Stimulated activated CD4-positive, alpha-beta T cell treated with anti-CD3 and anti-CD28 coated beads, Interleukin-15, amount 100 ng/mL, for 24 hours (primary cell): ENCODE results near the gene MYEOV.

ENCODE experiments used
- DNase-seq: peaks from one replicate; pipeline ENCODE4 v3.0.0-alpha.2; 2020

MYEOV gene

DNA sequence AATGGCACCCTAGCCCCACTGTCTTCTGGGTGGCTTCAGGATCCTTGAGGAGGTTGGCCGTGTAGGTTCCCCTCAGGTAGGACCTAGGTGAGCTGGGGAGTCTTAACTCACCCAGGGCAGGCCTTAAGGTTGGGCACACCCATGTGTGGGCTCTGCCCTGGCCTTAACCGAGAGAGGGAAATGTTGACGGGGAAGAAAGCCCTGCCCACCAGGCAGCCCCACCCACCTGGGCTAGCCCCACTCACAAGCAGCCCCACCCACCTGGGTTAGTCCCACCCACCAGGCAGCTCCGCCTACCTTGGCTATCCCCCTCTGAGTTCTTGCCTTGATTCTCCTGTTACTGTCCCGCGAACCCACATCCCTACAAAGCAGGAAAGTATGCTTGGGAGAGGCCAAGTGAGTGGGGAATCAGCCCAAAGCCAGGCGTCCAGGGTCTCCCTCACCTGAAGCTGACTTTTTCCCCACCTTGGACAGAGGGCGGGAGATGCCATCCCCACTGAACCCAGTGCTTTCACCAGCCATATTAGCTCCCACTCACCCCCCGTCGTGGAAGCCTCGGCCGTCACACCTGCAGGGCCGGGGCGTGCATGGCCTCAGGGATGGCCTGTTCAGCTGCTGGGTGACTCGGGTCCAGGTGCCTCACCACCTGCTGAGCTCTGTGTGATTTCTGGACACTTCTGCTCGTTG, at the start of gene MYEOV:
Gene MYEOV (plus strand): TSS at position 337 of the 687 bp plus-strand sequence. CDS start 1,200 bp downstream, outside the sequence.
- peak; percentile 68 for DNase-seq

DNA sequence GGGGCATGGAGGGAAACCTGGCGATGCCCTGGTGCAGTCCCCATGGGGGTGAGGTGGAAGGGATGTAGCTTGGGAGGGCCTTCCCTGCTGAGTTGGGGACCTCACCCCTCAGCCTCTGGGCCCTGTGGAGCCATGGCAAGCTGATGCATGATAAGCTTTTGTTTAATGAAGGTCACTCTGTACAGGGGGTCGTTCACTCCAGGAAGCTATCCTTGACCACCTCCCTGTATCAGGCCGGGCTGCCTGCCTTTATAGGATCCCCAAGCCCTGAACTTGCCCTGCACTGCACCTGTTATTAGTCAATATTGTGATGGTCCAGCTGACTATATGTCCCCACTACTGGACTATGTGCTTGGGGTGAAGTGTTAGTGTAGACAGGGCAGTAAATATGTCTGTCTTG, 49.7 kb upstream of the MYEOV start:
- DNase-seq, result no peak

DNA sequence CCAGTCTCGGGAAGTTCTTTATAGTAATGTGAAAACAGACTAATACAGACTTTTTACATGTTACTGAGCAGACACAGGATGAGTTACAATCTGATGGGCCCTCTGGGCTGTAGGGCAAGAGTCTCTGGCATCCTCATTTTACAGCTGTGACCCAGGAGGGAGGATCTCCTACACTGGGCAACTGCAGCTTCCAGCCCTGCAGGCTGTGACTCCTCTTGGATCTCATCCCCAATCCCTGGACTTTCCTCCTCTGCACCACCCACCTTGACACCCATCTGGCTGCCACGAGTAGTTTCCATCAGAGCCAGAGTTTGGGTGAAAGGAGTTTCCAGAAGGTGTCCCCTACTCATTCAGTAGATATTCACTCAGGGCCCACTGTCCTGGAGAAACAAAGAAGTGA, 48.9 kb upstream of the MYEOV start:
- DNase-seq, result no peak

DNA sequence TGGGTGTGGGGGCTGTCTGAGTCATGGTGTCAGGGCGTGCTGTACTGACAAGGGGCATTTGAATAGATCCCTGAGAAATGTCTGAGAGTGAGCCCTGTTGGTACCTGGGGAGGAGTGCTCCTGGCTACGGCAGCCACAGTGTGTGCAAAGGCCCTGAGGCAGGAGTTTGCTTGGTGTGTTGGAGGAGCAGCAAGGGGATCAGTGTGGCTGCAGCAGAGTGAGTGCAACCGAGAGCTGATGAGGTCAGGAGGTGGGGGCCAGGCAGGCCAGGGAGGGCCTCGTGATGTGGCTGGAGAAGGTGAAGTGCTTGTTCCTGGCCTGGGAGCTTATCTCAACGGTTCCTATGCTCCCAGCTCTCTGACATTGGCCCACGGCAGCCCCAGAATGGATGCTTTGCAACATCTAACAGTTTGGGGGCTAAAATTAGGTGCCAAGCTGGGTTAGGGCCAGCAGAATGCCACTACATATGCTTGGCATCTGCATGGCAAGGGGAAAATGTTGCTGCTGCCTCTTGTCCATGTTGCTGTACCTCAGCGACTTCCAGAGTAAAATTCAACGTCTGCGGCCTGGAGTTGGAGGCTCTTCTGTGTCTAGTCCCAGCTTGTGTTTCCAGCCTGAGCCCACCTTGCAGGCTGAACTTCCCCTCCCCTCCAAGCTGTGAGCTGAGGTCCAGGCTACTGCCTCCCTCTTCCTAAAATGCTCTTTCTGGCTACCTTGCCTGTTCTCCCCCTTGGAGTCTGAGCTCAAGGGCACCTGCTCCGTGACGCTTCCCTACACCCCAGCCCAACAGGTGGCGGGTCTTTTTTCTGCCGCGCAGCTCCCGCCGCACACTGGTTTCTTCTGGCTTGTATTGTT, 48.2 kb upstream of the MYEOV start:
- no peak for DNase-seq

DNA sequence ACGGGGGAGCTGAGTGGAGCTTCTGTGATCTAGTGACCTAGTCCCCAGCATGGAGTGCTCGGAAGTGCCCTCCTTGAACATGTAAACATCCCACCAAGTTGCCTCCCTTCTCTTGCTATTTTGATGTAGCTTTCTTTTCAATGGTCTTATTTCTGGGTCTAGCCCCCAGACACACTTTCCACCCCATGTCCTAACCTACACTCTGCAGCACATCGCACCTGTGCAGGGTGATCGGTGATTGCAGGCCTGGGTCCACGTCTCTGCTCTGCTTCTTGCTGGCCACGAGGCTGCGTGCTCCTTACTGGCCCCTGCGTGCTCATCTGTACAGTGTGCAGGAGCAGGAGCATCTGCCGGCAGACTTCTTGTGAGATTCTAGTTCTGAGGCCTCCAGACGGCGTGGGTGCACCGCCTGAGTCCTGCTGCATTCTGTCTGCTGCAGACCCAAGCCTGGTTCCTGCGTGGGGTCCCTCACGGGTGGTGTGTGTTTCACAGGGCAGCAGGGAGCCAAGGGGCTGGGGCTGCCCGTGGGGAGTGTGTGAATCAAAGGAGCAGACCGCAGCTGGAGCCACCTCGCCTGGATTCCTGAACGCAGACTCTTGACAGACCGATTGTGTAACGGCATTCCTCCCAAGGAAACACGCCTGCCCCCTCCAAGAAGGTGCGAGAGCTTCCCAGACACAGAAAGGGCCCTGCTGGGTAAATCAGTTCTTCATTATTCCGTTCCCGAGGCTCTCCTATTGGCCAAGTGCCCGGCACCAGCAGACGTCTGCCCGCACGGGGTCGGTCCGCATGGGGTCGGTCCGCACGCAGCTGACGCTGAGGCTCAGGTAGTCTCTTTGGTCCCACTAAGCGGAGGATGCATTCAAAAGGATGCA, 44.4 kb upstream of the MYEOV start:
- DNase-seq, result no peak

DNA sequence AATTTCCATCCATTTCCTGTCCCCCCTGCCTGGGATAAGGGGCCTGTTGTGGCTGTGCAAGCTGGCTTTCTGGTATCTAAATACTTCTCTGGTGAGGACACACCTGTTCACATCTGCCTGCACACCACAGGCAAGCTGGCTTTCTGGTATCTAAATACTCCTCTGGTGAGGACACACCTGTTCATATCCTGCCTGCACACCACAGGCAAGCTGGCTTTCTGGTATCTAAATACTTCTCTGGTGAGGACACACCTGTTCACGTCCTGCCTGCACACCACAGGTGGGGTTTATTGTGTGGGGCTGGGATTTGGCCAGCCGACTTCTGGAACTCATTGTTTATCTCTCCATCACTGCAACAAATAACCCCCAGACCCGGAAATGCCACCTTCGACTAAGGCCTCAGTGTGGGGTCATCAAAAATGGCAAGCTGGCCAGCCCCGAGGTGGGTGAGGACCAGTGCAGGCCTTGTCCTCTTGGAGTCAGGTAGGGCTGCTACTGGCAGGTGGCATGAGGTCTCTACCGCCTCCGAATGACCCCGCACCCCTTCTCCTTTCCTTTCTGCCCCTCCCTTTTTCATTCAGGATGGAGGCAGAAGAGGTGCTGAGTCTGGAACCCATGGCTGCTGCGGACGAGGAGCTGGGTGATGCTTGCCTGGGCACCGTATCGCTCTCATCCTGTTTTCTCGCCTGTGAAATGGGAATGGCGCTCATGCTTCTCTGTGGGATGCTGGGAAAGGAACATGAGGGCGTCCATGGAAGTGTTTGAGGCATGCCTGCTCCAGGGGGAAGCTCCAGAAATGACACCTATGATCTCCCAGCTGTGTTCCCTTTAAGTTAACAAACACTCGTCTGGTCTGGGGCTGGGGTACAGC, 43.5 kb upstream of the MYEOV start:
- DNase-seq, result no peak

DNA sequence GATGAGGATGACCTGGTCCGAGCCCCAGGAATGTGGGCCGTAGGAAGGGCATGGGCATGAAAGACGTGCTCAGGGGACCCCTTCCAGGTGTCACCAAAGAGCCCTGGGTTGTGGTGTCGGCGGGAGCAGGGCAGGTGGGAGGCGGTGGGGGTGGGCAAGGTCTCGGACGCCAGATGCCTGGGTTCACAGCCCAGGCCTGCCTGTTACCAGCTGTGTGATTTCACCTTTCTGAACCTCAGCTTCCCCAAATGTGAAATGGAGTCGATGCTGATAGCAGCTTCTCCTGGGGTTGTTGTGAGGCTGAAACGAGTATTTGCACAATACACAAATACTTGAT, 42.9 kb upstream of the MYEOV start:
- DNase-seq, result no peak

DNA sequence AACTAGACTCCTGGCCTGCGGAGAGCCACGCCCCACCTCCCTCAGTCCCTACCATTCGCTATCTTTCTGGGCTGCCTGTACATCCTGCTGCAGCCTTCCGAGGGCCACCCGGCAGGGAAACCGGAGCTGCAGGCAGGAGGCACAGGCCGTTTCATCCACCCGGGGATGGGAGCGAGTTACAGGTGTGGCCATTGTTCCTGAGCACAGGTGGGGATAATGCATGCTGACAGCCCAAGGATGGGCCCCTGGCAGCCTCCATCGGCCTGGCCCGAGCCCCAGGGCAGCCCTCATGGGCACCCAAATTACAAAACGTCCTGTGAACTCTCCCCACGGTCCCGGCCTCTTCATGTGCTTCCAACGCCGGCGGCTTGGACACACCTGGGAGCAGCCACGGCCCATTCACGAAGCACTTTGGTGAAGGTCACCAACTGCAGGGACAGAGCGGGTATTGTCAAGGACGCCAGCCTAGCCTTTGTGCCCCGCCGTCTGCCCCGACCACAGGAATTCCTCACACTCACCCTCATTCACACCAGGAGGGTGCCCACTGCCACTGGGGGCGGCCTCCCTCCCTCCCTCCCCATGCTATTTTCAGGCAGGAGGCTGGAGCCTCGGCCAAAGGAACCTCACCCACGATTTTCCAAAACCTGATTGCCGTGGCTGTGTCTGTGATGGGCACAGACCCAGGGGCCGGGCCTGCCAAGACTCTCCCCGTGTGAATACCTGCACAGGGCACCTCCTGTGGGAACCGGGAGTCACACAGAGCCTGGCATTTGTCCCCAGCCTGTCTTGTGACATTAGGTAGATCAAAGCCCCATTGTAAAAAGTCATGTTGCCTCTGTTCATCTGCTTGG, 42.1 kb upstream of the MYEOV start:
- no peak for DNase-seq

DNA sequence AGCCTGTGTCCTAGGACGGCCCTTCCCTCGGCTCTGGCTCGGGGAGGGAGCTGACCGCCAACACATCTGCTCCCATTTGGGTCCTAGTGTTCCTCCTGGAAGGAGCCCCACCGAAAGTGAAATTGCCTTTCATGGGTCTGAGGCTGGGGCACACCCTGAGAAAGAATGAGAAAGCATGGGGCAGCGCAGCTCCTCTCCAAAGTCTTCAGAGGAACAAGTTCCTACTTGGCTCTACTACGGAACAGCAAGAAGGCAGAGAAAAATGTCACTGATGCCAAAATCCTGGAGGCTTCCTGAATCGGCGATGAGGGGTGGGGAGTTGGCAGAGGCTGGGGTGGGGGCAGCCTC, 41.5 kb upstream of the MYEOV start:
- DNase-seq, result no peak

DNA sequence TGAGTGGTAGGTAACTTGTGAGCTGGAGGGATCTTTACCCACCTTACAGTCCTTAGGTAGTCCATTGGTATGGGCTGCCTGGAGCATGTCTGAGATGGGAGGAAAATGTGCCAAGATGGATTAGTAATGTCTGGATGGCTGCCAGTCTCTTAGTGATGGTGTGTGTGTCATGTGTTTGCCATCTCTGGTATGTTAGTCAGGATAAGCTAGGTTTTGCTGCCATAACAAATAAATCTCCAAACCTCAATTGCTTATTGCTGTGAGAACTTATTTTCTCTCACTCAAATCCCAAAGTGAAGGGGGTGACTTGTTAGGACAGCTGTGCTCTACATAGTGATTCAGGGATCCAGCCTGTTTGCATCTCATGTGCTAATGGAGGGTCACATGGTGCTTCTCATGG, 40.9 kb upstream of the MYEOV start:
- DNase-seq, result no peak

DNA sequence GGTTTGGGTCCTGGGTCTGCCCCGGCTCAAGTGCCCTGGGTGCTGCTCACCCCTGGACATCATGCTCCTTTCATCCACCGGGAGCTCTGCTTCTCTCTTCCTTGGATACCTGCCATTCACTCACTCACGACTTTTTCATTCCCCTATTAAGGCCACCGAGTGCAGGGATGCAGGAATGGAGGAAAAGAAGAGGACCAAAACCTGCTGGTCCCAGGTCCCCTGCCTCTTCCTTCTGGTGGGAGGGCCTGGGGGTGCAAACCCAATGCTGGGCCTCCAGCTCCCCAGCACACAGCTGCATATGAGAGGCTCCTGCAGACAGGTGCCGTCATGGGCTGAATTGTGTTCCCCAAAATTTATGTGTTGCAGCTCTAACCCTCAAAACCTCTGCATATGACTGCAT, 36.8 kb upstream of the MYEOV start:
- no peak for DNase-seq

DNA sequence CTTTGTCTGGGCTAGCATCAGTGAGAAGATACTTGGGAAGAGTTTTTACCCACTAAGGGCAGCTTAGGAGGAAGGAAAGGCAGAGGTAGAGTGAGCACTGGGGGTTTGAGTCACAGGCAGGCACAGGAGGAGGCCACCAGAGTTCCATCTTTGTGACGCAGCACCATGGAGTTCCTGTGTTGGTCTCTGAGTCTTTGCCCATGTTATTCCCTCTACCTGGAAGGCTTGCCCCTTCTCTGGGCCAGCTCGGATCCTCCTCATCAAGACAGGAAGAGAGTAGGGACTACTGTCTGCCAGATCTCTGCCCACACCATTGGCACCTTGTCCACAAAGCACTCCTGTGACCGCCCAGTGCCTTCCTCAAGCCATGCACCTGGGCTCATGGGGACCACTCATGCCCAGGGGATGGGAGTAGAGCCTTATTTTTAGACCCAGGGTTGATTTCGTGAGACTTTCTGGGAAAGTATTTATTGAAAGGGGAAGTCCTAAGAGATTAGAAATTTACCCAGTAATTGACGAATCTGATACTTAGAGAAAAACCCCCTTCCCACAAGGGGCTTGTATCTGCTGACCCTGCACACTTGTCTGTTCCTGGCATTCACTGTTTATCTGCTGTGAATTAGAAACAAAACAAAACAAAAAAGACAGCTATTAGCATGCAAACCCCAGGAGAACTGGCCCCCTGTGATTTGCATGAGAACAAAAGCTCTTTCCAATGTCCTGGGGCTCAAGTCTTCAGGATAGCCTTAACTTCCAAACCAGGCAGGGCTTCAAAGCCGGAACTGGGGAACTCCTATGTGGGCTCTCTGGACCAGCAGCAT, 35.9 kb upstream of the MYEOV start:
- DNase-seq, result no peak

DNA sequence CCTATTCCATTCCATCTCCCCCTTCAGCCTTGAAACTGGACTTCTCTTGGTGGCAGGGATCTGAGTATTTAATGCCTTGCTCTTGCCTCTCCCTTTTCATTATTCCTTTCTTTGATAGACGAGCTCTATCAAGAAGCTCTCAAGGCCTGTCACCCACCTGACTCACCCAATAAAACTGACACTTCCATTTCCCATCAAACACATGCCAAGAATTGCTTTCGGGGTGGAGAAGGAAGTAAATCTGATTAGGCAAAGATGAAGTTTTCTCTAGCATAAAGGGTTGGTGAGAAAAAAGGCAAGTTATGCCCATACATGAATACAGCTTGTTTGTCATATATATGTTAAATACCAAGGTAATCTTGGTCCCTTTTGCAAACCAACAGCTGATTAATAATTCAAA, 34.9 kb upstream of the MYEOV start:
- DNase-seq, result no peak

DNA sequence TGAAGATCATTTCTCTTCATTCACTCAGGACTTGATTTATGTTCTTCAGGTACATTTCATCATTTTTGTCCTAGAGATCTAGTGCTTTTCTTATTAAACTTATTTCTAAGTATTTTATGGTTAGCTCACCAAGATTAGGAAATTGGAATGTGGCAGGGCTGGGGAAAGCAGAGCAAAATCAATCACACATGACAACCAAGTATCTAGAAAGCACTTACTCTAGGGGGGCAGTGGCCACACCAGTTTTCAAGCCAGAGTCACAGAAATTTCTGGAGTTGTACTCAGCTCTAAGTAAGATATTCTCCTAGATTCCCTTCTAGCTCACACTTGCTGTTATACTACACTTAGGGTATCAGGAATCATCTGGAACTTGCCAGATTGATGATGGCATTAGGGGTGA, 33.3 kb upstream of the MYEOV start:
- DNase-seq, result no peak

DNA sequence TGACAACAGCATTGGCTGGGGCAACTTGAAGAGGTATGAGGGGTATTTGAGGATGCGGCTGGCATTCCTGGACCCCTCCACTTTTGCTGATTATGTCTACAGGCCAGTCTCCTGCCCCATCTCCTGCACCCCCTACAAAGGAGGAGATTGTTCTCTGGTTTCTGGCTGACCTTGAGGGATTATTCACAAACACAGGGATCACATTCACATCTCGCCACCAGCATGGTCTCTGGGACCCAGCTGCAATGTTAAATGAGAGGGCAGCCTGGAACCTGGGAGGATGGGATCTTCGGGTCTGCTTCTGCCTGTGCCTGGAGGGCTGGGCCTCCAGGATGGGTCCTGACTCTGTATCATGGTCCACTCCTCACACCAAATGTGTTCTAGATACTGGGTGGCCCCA, 32.8 kb upstream of the MYEOV start:
- DNase-seq, result no peak

DNA sequence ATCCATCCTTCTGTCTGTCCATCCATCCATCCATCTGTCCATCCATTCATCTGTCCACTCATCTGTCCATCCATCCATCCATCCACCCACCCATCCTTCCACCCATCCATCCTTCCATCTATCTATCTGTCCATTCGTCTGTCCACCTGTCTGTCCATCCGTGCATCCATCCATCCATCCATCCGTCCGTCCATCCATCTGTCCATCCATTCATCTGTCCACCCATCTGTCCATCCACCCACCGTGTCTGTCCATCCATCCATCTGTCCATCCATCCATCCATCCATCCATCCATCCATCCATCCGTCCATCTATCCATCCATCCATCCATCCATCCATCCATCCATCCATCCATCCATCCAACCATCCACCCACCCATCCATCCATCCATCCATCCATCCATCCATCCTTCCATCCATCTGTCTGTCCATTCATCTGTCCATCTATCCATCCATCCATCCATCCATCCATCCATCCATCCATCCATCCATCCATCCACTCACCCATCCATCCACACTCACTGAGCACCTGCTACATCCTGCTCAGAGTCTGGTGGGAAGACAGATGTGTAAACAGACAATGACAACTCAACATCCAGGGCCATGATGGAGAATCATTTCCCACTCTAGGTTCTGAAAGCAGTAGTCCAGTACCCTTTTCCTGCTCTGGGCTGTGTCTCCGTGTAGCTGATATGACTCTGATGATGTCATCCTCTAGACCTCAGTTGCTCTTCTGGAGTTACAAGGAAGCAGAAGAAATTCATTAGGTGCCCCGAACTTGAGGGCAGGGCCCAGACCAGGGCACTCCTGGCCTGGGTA, 30.8 kb upstream of the MYEOV start:
- no peak for DNase-seq

DNA sequence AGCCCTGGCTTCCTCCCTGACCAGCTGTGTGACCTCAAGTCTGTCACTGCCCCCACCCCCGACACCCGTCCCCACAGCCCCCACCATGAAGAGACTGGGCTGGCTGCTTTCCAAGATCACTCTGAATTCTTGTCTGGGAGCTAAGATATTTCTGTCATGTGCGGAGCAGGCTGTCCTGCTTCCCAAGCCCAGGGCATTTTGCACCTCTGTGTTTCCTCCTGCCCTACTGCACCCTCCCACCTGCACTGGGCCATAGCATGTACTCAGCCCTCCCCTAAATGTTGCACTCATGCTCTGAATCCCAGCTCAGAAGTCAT, 30.3 kb upstream of the MYEOV start:
- DNase-seq, result no peak

DNA sequence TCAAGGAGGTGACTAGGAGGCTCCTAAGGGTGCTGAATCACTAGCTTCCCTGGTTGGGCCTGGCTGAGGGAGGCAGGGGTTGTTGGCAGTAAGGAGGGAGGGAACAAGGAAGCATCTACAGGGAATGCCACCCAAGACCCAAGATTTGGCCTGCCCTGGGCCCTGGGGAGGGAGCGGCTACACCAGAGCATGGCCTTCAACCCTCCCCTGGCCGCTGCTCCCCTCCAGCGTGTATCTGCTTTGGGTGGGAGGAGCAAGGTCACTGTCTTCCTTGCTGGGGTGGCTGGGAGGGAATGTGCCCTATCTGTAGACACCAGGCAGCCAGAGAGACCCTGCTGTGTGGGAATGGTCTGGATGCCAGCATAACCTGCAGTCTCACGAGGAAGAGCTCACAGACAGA, 29.5 kb upstream of the MYEOV start:
- DNase-seq, result no peak

DNA sequence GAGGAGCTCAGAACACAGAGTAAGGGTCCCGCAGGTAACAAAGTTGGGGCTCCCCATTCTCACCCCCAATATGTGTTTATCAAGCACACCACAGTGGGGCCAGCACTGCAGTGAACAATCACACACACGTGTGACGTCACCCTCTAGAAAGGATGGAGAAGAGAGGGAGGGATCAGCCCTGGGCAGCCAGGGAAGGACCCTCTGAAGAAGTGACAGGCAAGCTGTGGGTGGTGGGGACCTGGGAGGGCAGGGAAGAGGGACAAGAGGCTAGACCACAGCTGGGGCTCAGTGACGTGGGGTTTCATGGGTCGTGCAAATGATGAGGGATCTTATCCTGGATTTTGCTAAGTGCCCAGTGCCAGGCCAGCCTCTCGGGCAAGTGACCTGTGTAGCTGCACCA, 28.7 kb upstream of the MYEOV start:
- DNase-seq, result no peak

DNA sequence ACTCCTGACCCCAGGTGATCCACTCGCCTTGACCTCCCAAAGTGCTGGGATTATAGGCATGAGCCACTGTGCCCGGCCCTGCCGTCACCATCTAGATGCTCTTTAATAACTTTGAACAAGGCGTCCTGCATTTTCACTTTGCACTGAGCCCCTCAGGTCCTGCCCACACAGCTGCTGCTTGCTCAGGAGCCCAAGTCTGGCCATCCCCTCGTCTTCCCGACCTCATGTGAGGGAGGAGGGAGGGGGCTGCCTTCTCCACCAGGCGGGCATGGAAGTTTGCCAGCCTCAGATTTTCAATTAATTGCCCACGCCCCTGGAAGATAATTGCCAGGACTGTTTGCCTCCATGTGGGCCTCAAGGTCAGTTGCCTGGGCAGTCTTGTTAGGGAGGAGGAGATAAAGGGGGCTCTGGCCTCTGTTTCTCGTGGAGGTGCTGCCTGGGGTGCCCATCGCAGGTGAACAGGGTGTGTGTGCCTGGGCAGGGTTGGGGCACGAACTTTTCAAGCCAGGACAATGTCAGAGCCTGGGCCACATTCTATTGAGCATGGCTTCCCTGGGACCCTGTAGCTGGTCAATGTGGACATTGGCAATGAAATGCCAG, 27.9 kb upstream of the MYEOV start:
- DNase-seq, result no peak
